C4-2B (cell line): Measurements from ENCODE around the gene MYO9B.

ENCODE experiments used
- H3K27ac ChIP-seq: fragments of 450-650 bp; 2 replicates; pipeline ENCODE4 v1.5.1; 2017
- ZFX ChIP-seq: fragments of 450-650 bp; IDR thresholded peaks from 2 replicates; pipeline ENCODE4 v1.6.1; 2017
- TF ChIP-seq, protein P1 (sequence below): fragments of 450-650 bp; conservative IDR thresholded peaks from 2 replicates; pipeline ENCODE4 v1.5.1; 2017; ENCODE audit warnings: mild to moderate bottlenecking

Gene MYO9B

DNA sequence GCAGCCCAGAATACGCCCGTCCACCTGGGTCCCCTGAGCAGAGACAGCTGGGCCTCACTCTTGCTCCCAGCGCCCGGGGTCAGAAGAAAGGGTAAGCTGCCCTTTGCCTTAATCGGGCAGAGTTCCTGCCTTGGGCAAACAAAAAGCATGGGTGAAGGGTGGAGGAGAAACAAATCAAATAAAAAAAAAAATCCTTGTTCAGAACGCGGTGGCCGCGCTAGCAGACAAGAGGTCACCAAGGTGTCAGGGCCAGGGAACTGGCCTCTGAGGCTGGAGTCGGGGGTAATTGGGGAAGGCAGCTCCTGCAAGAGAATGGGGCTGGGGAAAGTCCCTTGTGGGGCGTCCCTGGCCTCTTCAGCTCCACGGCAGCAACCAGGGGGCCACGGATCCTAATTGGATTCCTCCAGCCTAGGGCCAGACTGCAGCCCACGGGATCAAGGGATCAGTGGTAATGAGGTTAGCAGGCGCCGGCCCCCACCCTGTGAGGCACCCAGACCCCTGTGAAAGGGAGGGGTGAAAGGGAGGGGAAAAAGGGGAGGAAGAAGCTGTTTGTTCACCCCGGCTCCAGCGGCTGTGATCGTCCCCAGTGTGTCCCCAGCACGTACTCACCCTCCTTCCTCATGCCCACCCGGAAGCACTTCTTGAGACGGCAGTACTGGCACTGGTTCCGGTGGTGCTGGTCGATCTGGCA is 164.6 kb downstream of the MYO9B start:
- H3K27ac ChIP-seq: peak overlapping the region; percentile 62

DNA sequence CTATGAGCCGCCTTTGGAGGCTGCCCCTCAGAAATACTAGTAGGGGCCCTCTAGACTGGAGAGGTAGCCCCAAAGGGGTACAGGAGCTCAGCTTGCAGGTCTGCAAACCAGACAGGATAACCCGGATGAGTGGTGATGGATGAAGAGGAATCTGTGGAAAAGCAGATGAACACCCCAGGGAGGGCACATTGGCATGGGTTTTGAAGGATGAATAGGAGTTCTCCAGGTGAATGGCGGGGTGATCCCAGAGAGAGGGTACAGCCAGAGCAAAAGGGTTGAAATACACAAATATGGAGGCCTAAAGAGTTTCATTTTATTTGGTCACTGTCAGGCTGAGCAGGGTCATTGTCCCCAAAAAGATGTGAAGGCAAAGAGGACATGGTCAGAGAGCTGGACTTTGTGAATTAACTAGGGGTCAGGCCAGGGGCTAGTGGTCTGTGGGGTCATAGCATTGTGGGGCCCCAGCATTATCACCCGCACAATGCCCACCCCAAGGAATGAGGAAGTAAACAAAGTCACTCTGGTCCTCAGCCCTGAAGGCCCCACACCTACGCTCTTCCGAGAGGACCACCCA is 165.3 kb downstream of the MYO9B start:
- no peak for TF ChIP-seq ZFX
- TF ChIP-seq, protein P1, sequence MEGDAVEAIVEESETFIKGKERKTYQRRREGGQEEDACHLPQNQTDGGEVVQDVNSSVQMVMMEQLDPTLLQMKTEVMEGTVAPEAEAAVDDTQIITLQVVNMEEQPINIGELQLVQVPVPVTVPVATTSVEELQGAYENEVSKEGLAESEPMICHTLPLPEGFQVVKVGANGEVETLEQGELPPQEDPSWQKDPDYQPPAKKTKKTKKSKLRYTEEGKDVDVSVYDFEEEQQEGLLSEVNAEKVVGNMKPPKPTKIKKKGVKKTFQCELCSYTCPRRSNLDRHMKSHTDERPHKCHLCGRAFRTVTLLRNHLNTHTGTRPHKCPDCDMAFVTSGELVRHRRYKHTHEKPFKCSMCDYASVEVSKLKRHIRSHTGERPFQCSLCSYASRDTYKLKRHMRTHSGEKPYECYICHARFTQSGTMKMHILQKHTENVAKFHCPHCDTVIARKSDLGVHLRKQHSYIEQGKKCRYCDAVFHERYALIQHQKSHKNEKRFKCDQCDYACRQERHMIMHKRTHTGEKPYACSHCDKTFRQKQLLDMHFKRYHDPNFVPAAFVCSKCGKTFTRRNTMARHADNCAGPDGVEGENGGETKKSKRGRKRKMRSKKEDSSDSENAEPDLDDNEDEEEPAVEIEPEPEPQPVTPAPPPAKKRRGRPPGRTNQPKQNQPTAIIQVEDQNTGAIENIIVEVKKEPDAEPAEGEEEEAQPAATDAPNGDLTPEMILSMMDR: no peak
- H3K27ac ChIP-seq: peak overlapping the region; percentile 62

More for the DNA sequence above, 164.6 kb downstream of the MYO9B start:
- TF ChIP-seq, protein P1: no peak
- 0 out of 2 replicates have a peak, but pooled peaks have one; percentile 7 for TF ChIP-seq ZFX

DNA sequence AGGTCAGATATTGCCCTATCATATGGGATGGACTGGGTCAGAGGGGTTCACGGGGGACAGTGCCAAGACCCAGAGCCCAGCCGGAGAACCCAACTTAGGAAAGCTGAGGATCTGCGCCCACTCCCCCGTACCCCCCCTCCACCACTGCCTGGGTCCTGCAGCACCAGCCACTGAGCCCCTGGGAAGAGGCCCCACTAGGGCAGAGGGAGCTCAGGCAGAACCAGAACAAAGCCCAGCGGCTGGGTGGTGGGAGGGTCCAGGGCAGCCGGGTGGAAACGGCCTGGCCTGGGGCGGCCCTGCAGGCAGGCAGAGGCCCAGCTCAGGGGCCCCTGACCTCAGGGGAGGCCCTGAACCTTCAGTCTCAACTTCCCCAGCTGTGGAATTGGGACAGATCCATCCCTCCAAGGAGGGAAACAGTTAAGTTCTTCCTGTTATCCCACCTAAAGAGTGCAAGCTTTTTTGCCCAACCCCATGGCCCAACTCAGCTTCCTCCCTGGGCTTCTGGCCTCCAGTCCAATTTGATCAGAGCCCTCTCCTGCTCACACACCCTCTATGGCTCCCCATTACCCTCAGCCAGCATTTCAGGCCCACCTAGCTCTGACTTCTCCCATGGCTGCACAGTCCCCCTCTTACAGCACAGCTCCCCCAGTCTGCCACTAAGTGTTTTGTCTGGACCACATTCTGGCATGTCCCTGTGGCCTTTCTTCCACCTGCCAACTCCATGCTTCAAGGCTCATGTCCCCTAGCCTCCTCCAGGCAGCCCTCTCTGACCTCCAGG is 167.0 kb downstream of the MYO9B start:
- TF ChIP-seq, protein P1: no peak
- TF ChIP-seq ZFX: no peak
- H3K27ac ChIP-seq: peak overlapping the region; percentile 98

DNA sequence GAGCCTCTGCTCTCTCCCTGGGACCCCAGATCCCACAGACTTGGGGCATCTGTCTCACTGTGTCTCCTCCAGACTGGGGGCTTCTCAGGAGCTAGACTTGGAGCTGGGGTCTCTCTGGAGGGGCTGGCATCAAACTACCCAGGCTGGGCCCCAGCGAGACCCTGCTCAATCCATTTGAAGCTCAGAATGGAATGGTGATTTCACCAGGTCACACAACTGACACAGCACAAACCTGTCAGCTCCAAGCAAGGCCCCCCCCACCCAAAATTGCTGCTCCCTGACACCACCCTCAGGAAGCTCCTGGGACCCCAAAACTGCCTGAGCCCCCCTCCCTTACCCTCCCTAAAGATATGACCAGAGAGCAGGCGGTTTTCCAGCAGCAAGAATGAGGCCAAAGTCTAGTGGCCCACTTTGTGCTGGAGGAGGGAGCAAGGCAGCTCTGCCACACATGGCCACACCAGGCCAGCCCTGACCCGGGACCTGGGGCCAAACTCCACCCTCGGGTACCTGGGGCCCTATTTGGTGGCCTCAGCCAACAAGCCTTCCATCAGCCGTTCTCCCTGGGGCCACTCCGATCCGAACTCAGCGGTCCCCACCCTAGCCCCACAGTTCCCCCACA is 167.7 kb downstream of the MYO9B start:
- no peak for TF ChIP-seq ZFX
- TF ChIP-seq, protein P1: no peak
- H3K27ac ChIP-seq: peak overlapping the region; percentile 98

DNA sequence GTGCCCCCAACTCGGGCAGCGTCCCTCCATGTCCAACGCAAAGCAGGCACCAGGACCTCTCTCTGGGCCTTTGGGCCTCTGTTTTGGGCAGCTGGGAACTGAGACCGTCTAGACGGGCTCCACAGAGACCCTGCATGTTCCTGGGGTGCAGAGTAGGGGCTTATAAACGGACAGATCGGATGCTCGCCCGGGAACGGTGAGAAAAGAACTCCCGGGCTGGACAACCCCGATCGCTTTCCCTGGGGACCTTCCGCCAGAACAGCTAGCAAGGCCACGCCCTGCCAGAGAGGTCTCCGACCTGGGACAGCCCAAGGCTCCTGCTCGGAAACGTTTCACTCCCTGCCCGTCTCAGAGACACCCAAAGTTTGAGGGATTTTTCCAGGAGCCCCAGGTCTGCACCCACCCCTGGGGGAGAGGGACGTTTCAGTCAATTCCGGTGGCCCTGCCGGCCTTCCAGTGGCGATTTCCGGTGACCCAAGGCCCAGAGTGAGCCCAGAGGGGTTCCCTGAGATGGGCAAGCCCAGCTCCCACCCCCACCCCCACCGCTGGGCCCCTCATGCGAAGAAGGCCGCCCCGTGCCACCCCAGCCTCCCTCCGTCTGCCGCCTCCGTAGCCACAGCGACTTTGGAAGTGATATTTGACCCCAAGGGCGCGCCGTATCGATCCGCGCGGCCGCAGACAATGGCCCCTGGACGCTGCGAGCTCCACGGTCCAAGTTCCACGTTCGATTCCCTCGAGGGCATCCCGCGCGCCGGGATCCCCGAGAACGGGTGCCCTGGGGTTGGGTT is 168.4 kb downstream of the MYO9B start:
- TF ChIP-seq ZFX: no peak
- TF ChIP-seq, protein P1: no peak

DNA sequence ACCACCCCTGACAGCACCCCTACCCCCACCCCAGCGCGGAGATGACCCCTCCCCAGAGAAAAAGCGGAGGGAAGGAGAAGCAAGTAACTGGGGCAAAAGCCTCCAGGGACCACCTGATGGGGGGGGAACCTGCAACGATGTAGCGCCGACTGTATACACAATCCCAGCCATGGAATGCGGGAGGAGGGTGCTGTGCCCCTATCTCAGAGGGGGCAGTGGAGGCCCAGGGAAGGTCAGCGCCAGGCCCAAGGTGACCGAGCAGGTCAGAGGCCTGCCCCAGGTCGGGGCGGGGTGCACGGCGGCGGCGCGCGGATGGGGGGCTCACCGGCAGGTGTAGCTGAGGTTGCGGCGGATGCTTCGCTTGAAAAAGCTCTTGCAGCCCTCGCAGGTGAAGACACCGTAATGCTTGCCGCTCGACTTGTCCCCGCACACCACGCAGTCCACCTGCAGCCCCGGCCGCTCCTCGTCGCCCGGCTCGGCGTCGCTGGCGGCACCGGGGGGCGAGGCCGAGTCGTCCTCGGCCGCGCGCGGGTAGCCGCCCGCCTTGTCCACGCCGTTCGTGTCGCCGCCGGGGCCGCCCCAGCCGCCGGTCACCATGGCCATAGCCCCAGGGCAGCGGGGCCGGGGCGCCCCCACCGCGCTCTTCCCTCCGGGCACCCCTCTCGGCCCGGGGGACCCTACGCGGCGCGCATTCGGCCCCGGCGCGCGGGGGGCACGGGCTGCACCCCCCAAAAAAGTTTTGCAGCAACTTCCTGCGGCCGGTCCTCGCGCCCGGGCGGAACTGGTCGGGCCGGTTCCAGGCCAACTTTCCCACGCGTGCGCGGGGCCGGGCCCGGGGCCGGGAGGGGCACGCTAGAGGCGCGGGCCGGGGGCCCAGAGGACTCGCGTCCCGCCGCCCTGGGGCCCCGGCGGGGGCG is 169.3 kb downstream of the MYO9B start:
- TF ChIP-seq, protein P1: no peak
- no peak for TF ChIP-seq ZFX
- H3K27ac ChIP-seq: peak overlapping the region; percentile 98

More for the DNA sequence above, 168.4 kb downstream of the MYO9B start:
- H3K27ac ChIP-seq: peak overlapping the region; percentile 98
